Fibroblast of skin of back (primary cell): ENCODE data around the gene CST3. TPM values are rescaled to one million over a fixed set of nuclear protein-coding genes. Genes with fewer than 3 reads are reported as not detected.
"Not testable (repeated sequence)": the region's sequence is repeated elsewhere in the genome, so short reads cannot be mapped to it uniquely, and the experiment has no call there.

Experiments
- DNase-seq: peaks from one replicate; pipeline ENCODE4 v3.0.0-alpha.2; 2013
- polyA plus RNA-seq, 2 experiments: library from polyadenylated mRNA; unstranded; fragments of 120-200 nt; gene quantifications; one replicate each; pipeline ENCODE4 v1.2.1, GENCODE V29; 2013; ENCODE audit not compliant: insufficient read length in 2 of 2

CST3 gene
- polyA plus RNA-seq (2013, experiment 1 of 2; ENCODE audit: insufficient read length): 223 TPM
- polyA plus RNA-seq (2013, experiment 2 of 2; ENCODE audit: insufficient read length): 186 TPM

GRCh38 chr20:23637282-23638221 is at the start of gene CST3:
Gene CST3 (minus strand): TSS chr20:23637955. CDS start chr20:23637862, 93 bp downstream.
- DNase-seq: peak; percentile 90

- DNase-seq: no peak
These were observed 48.4 kb upstream of the CST3 start for GRCh38 chr20:23686046-23686750.

GRCh38 chr20:23685529-23685896 is 47.8 kb upstream of the CST3 start:
- DNase-seq: not testable (repeated sequence)

DNA sequence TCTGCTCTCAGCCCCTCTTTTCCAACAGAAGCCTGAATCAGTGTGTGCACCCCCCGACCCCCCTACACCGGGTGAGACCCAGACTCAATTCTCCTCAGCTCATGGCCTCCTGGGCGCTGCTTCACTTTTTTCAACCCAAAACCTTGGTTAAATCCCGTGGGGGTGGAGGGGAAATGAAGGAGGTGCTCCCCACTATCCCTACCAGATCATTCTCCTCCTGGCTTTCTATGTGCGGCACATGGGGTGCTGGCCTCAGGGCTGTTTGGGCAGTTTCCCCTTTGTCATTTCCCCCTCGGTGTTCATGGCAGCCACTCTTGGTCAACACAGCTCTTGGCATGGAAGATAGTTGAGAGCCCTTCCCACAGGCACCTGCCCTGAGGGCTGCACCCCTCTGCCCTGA is 46.5 kb upstream of the CST3 start:
- no peak for DNase-seq

DNA sequence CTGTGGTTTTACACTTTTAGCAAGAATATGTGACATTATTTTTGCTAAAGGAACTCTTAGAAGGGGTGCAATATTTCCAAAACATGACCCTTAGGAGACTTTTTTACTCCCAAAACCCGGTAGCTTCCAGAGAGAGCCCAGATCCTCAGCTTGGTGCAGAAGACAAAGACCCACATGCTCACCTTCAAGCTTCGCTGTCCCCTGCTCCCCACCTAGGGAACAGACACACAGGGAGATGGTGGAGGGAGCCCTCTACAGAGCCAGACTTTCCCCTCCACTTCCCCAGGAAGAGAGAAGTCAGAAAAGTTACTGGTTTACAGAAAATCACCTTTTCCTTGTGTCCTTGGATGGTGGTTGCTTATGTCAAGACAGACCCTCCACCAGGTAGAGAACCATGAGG is 46.1 kb upstream of the CST3 start:
- DNase-seq: no peak

DNA sequence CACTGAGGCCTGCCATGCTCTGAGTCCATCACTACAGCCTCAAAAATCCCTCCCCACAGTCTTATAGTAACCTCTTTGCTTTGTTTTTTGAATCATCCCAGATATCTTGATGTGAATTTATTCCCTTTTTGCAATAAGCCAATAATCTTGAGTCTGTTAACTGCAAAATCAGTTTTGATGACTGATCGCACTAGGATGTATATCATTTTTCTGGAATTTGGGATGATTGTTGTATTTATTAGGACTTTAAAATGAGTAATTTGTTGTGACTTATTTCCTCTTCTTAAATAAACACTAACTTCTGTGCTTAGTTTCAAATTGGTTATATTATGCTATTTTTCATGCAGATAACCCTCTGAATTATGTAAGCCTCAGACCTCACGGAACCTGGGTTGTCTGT is 45.5 kb upstream of the CST3 start:
- no peak for DNase-seq

DNA sequence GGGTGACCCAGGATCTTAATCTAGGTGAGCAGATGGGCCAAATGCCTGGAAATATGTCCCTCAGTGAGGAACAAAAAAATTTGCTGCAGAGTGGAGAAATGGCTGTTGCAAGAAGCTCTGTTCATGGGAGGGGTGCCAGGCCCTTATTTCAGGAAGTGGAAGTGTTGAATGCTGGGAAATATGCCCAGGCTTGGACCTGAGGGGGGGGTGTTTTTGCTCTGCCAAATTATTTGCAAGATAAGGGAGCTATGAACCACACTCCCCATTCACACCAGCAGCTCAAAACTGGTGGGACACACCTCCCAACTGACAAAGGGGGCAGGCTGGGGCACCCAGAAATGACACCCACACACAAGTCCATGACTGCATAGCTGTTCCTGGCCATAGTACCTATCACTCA is 42.4 kb upstream of the CST3 start:
- no peak for DNase-seq

DNA sequence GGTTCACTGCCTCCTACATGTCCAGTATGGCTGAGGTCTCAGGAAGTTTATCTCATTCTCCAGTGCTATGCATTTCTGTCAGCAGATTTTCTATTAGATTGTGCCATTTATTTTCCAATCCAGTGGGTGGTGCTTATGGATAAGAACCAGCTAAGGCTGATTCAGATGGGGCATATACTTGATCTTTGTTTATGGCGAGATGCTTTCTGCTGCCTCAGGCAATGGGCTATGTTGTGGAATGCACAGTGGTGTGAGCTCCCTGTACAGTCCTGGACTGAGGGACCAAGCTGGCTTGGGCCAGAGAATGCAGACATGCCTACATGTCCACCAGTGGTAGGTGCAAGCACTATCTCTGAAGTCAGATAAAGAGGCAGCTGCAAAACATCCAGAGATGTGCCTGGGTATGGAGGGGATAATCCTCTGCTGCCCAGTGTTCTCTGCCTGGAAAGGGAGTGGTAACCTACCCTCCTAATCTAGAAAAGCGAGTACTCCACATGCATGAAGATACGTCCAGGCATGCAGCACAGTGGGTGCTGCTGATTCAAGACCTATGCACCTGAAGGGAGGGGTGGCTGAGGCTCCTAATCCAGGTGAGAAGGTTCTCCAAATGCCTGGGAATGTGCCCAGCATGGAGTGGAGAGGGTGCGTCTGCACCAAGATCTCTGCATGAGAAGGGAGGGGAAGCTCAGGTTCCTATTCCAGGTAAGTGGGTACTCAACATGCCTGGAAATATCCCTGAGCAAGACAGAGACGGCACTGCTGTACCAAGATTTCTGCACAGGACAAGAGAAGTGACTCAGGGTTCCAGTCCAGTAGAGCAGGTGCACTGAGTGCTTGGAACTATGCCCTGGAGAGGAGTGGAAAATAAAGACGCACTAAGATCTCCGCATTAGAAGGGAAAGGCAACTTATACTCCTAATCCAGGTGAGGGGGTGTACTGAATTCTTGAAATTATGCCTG is 41.7 kb upstream of the CST3 start:
- DNase-seq: no peak

DNA sequence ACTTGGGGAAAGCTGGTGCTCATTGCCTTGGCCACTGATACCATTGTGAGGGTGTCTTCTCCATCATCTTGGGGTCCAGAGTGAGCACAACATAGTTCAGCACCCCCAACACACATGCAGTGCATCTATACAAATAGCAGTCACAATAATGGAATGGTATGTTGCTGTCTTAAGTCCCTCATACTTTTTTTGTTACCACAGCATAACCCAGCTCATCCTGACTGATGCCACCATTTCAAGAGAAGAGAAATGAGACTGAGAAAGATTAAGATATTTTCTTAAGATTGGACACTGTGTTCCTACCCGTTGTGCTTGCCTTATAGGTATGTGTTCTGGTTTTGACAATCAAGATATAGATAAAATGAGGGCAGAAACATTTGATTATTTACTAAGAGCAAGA is 35.5 kb upstream of the CST3 start:
- no peak for DNase-seq

GRCh38 chr20:23672158-23672557 is 34.4 kb upstream of the CST3 start:
- DNase-seq: no peak

DNA sequence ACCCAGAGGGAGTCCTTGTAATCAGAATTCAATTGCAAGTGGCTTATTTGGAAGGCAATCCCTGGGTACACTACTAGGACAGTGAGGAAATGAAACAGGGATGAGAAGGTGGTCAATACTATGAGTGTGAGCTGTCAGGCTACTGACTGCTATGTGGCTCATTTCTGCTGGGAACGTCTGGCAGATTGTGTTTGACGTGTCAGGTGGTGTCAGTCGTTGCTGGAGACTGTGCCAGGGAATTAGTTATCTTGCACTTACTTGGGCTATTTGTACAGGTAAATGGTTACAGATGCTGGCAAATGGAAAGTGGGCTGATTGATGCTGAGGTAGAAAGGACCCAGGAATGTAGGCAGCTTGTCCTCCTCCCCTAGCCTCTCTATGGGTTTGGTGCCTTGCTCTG is 33.7 kb upstream of the CST3 start:
- DNase-seq: no peak

DNA sequence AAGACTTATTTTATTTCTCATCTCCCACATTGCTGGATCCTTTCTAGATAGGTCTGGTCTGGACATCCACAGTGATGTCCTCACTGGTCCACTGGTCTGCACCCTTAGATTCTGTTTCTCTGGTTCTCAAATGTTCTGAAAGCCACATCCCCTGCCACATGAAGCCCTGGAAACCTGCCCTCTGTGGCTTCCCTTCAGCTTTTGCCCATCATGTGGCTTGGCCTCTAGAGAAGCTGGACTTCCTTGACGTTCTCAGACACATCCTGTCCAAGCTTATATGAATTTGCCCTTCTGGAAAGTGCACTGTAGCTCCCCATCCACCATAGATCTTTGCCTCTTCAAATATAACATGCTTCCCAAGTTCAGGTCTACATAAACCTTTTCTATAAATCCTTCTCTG is 32.6 kb upstream of the CST3 start:
- no peak for DNase-seq

GRCh38 chr20:23669866-23670265 is 32.1 kb upstream of the CST3 start:
- no peak for DNase-seq

DNA sequence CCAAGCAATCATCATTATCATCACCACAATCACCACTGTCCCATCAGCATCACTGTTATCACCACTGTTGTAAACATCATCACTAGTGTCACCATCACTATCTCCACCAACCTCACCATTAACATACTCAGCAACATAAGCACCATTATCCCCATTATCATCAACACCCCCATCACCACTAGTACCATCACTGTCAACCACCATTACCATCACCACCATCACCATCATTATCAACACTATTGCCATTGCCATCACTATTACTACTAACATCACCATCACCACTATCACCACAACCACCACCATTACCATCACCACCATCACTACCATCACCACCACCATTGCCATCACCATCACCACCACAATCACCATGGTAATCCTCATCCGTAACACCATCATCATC is 31.6 kb upstream of the CST3 start:
- no peak for DNase-seq

DNA sequence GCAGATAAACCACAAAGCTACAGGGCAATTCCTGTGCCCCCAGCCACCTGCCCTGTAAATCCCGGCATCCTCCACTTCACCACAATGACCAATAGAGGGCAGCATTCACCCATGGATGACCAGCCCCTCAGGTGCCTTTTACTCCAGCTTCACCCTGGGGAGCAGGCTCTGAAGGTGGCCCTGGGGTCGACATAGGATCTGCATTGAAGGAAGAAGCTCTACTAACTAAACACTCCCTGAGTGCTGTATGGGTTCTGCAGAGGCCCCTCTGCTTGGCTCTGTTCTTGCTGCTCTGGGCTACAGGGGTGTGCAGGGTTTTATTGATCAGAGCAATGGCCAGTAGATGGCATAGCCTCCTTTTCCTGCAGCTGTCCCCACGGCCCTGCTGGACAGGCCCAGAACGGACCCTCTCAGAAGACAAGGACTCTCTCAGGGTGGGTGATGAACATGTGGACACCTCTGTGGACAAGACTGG is 30.8 kb upstream of the CST3 start:
- peak; percentile 50 for DNase-seq

DNA sequence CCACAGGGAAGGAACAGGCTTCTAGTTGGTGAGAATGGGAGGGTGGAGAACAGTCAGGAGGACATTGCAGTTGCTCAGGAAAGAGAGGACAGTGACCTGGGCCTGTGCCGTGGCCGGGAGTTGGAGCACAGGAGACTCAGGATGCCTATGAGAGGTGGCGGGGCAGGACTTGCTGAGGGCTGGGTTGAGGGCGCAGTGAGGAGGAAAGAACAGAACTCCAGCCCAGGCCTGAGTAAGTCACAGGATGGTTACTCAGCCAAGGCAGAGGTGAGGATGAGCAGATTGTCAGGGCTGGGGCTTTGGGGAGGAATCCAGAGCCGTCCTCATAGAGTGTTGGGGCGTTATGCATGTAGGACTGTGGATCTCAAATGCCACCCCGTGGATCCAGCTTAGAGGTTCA is 29.9 kb upstream of the CST3 start:
- DNase-seq: no peak

GRCh38 chr20:23666698-23667097 is 28.9 kb upstream of the CST3 start:
- no peak for DNase-seq

DNA sequence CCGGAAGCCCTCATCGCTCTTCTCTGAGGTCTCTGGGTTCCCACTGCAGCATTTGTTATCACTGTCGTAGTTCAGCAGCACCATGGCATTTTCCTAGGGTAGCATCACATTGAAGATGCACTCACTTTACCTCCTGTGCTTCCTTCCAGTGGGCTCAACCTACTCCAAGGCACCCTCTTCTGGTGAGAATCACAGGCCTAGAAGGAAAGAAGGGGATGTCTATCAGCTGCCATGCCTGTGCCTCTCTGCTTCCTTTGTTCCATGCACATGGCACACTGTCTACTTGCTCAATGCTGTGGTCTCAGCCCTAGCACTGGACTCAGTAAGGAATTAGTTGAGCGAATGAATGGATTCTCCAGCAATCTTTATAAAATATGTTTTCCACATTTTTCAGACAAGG is 28.4 kb upstream of the CST3 start:
- no peak for DNase-seq

GRCh38 chr20:23664954-23665353 is 27.2 kb upstream of the CST3 start:
- no peak for DNase-seq

- DNase-seq: not testable (repeated sequence)
These were observed 26.3 kb upstream of the CST3 start for GRCh38 chr20:23664046-23664445.

GRCh38 chr20:23663180-23663579 is 25.4 kb upstream of the CST3 start:
- DNase-seq: no peak

GRCh38 chr20:23662276-23662870 is 24.6 kb upstream of the CST3 start:
- DNase-seq: no peak
